Ascending aorta (tissue), 2 donors: ENCODE measurements around the gene NFS1. TPM values are rescaled to one million over a fixed set of nuclear protein-coding genes. Genes with fewer than 3 reads are reported as not detected.

Experiments used
- DNase-seq, 2 donors: peaks; one replicate each; pipeline ENCODE4 v3.0.0-alpha.2; 2019; ENCODE audit warnings: low spot score in 2 of 2
- H3K27ac ChIP-seq, 2 donors: fragments of 200-600 bp; sonication (generic); one replicate each; pipeline ENCODE4 v1.5.1; 2016 to 2017; ENCODE audit warnings: mild to moderate bottlenecking in 1 of 2
- H3K27me3 ChIP-seq: fragments of 200-600 bp; sonication (generic); one replicate; pipeline ENCODE4 v1.5.1; 2017
- H3K36me3 ChIP-seq, 2 donors: fragments of 200-600 bp; sonication (generic); one replicate each; pipeline ENCODE4 v1.5.1; 2016
- H3K4me1 ChIP-seq, 2 donors: fragments of 200-600 bp; sonication (generic); one replicate each; pipeline ENCODE4 v1.5.1; 2016 to 2017; ENCODE audit warnings: mild to moderate bottlenecking in 1 of 2
- H3K4me3 ChIP-seq, 2 donors: fragments of 200-600 bp; sonication (generic); one replicate each; pipeline ENCODE4 v1.5.1; 2016 to 2017; ENCODE audit warnings: mild to moderate bottlenecking in 1 of 2
- H3K9me3 ChIP-seq, 2 donors: fragments of 200-600 bp; sonication (generic); one replicate each; pipeline ENCODE4 v1.5.1; 2016
- CTCF ChIP-seq, 3 experiments: fragments of 200-600 bp in 2 of 3; fragments of 450-650 bp in 1 of 3; sonication (generic) in 2 of 3; IDR thresholded peaks; one replicate each; pipeline ENCODE4 v1.5.1; 2016 to 2019; ENCODE audit warnings: antibody characterized with exemption in 3 of 3, mild to moderate bottlenecking in 1 of 3, moderate library complexity in 1 of 3
- intact Hi-C: fragments of 100-400 bp; cut with DNase I; formaldehyde crosslinking; loops from one replicate; pipeline ENCODE4 v1.15.1; 2023
- total RNA-seq: library from RNA; depleted of rRNA; stranded (reverse); fragments of >200 nt; gene quantifications from one replicate; pipeline ENCODE4 v1.1.0, GENCODE V29; 2016

NFS1 gene
- total RNA-seq, 1 donor from 2014 or later: 62.2 TPM

GRCh38 chr20:35654415-35654814 lies 44.7 kb downstream of the NFS1 start:
- H3K4me1 ChIP-seq: peaks cover 4 to 31% of the 10 kb centered on the region in 2 donors
- TF ChIP-seq CTCF (IDR thresholded peaks at IDR 0.05): no peak
- peaks cover 18 to 29% of the 10 kb centered on the region in 2 donors for H3K36me3 ChIP-seq
- no peaks in the 10 kb centered on the region for H3K27me3 ChIP-seq
- intact Hi-C loops: no loop called here
- H3K4me3 ChIP-seq: no peak overlapping the region
- no peaks in the 10 kb centered on the region for H3K9me3 ChIP-seq
- DNase-seq: no peak
- H3K27ac ChIP-seq: no peak overlapping the region

- DNase-seq: no peak
- H3K9me3 ChIP-seq: no peaks in the 10 kb centered on the region
- H3K27me3 ChIP-seq: no peaks in the 10 kb centered on the region
- peaks cover 18 to 29% of the 10 kb centered on the region in 2 donors for H3K36me3 ChIP-seq
- H3K4me3 ChIP-seq: no peak overlapping the region
- H3K27ac ChIP-seq: no peak overlapping the region
- intact Hi-C loops: no loop called here
- peaks cover 4 to 36% of the 10 kb centered on the region in 2 donors for H3K4me1 ChIP-seq
- TF ChIP-seq CTCF (IDR thresholded peaks at IDR 0.05): no peak
These were observed 45.3 kb downstream of the NFS1 start for GRCh38 chr20:35653893-35654292.

- H3K4me1 ChIP-seq: peaks cover 4 to 38% of the 10 kb centered on the region in 2 donors
- intact Hi-C loops: no loop called here
- TF ChIP-seq CTCF (IDR thresholded peaks at IDR 0.05): no peak
These were observed 45.8 kb downstream of the NFS1 start for GRCh38 chr20:35653430-35653734.

GRCh38 chr20:35652641-35653429 lies 46.3 kb downstream of the NFS1 start:
- Histone ChIP-seq H3K27ac (no peak overlapping the region), H3K4me1 (peaks cover 4 to 36% of the 10 kb centered on the region in 2 donors), H3K27me3 (no peaks in the 10 kb centered on the region), H3K9me3 (no peaks in the 10 kb centered on the region), H3K36me3 (peaks cover 18 to 29% of the 10 kb centered on the region in 2 donors), H3K4me3 (no peak overlapping the region)
- intact Hi-C loops: no loop called here
- TF ChIP-seq CTCF (IDR thresholded peaks at IDR 0.05): no peak
- DNase-seq: no peak

More at GRCh38 chr20:35653430-35653734, 45.8 kb downstream of the NFS1 start:
- Histone ChIP-seq H3K27me3 (no peaks in the 10 kb centered on the region), H3K4me3 (no peak overlapping the region), H3K36me3 (peaks cover 18 to 29% of the 10 kb centered on the region in 2 donors), H3K27ac (no peak overlapping the region), H3K9me3 (no peaks in the 10 kb centered on the region)
- no peak for DNase-seq

- no peak for TF ChIP-seq CTCF (IDR thresholded peaks at IDR 0.05)
- H3K27me3 ChIP-seq: no peaks in the 10 kb centered on the region
- intact Hi-C loops: no loop called here
- DNase-seq: no peak
- H3K9me3 ChIP-seq: no peaks in the 10 kb centered on the region
- H3K27ac ChIP-seq: no peak overlapping the region
- H3K36me3 ChIP-seq: peaks cover 18 to 29% of the 10 kb centered on the region in 2 donors
- peaks cover 4 to 31% of the 10 kb centered on the region in 2 donors for H3K4me1 ChIP-seq
- H3K4me3 ChIP-seq: no peak overlapping the region
These were observed 47.2 kb downstream of the NFS1 start for GRCh38 chr20:35651958-35652357.
